HG03095 (cell line): ENCODE data around the gene KRT84.

Experiments used
- ATAC-seq: cut with Tn5 transposase; IDR thresholded peaks from one replicate; pipeline ENCODE4 v1.9.1; 2021; ENCODE audit warnings: moderate library complexity; ENCODE audit not compliant: unreplicated experiment

KRT84 gene

DNA sequence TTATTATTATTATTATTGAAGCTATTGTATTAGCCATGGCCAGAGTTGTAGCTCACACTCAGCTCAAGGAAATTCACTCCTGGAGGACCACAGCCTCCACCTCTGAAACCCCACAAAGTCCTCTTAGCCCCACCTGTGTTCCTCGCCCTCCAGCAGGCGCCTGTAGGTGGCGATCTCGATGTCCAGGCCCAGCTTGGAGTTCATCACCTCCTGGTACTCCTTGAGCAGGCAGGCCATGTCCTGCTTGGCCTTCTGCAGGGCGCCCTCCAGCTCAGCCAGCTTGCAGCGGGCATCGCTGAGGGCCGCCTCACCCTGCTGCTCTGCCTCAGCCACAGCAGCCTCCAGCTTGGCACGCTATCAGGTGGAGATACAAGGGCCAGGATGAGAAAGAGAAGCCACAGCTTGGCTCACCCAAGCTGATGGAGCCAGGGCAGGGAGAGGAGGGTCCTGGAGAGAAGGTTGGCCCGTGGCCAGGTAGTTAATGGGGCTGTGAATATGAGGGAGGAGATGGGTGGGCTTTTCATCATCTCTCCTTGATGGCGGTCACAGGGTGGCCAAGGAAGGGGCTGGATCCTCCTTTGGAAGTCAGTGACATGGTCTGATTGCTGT is 23.2 kb downstream of the KRT84 start:
- ATAC-seq: no peak

DNA sequence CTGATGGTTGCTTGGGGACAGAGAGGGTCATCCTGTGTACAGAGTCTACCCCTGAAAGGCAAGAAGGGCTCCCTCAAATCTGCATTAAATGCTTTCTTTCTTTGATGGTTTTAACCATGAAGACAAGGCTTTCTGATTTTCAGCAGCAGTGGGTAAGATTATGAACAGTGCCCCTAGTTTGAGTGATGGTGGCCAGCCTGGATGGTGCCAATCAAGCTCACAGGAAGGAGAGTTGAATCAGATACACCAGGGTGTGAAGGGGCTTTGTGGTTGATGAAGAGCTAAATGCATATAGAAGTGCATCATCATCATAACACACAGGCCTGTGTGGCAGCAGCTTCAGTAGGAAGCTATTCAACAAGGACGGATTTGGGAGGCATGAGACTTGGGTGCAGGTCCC is 23.9 kb downstream of the KRT84 start:
- no peak for ATAC-seq

DNA sequence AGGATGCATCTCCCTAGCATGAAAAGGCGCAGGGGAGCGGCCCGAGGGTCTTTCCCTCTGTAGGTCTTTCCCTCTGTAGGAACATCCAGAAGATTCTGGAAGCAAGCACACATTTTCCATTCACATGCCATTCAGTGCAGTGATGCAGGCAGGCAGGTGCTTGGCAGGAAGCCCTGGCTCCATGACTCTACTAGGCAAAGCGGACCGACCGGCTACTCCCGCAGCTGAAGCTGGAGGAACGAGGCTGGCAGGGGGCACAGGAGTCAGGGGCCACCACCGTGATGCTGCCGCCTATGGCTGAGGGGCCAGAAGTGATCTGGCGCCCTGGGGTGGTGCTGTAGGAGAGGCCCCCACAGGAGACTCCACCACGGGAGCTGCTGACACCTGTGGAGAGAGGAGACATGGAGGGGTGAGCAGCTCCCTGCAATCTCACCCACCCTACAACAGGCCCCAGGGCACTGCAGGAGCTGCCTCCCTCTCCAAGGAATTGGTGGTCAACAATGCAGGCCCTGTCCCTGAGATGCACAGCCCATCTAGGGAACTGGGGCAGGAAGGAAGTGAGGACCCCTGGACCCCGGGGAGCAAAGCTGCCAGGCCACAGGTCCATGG is 24.7 kb downstream of the KRT84 start:
- no peak for ATAC-seq

DNA sequence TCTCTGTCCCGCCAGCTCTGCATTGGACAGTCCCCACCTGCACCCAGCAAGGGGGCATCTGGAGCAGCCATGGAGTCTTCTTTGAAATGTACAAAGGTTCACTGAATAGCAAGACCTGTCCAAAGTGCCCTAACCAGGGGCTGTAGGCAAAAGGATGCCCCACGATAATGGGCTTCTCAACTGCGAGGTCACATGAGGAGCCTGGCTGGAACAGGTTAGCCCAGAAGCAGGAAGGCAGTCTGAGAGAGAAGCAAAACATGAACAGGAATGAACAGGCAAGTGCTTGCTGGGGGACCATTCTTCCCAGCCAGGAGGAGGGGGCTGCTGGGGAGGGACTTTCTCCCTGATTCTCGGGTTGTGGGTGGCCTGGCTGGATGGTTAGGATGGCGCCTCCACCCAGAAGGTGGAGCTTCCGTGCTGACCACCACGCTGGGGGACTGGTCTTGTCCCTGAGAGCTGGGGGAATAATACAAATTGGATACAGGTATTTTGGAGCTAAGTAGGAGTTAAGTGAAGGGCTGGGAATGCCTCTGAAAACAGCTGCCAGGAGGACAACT is 25.3 kb downstream of the KRT84 start:
- ATAC-seq: no peak

DNA sequence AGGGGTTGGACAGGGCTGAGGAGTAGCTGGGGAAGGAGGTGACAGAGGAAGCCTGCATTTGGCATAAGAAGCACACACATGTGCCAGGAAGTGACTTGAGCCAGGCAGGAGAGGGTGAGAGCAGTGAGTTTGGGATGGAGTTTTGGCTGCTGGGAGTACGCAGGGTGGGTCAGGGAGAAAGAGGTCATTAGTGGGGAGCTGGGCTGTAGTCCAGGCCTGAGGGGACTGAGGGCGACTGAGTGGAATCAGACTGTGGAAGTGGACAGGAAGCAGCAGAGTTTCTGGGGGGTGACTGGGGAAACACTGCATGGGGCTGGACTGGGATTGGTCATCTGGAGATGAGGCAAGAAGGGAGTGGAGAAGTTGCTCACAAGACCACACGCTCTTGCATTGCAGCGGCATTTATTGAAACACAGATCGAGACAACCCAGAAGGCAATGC is 25.8 kb downstream of the KRT84 start:
- ATAC-seq: no peak

DNA sequence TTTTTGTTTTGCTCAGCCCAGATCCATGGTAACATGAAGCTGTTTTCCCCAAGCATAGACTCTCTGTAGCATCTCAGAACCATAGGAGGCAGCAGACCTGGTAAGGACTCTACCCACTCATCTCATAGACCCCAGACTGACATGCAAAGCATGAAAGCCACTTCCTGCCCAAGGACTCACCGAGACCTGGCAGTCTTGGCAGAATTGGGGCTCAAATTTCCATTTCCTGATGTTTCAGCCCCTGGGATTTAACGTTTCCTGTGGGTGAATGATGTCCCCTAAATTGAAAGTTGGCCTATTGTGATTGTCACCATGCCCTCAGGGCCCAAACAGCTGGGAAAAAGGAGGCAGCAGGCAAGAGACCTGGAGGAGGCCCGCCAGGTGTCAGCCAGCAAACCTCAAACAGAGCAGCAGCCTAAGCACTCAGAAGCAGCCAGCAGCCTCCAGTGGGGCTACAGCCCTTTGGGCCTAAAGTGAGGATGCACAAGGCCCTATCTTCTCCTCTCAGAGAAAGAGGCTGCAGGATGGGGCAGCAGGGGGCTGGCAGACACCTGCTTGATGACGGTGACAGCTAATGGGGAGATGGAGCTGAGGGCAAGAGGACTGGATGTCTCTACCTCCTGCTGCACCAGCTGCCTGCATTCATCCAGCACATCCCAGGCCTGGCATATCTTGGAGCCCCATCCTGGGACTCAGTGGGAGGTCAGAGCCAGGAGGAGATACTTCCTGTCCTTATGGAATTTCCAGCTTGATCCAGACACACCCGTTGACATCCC is 26.7 kb downstream of the KRT84 start:
- peak; percentile 88 for ATAC-seq

DNA sequence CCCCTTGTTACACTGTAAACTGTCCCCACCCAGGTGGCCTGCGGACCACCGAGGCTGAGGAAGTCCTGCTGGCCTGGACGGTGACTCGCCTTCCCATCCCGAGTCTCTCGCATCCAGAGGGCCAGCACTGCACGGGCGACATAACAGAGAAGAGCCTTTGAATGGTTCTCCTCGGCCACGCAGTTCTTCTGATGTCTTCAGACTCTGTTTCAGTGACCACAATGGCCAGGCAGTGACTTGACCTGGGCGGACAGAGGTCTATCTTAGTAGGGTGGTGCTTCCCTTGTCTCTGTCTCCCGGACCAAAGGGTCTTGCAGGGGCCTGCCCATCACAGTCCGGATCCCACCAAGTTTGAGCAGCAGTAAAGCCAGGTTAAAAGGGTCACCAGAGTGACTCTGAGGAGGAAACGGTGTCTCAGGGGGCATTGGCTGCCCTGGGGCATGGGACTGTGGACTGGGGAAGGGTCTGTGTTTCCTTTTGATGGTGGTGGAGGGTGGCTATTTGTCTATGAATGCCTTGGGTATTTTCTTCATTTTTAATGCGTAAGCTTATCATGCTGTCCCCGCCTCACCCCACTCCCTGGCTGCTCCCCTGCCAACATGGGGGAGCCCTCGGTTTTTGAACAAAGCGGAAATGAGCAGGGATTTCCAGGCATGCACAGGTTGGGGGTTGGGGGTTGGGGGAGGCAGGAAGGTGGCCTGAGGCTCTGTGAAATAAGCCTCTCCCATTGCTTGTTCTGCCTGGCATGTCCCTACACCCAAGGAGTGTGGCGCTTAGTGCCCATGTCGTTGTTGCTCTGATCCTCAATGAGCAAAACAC is 28.5 kb downstream of the KRT84 start:
- ATAC-seq: no peak

DNA sequence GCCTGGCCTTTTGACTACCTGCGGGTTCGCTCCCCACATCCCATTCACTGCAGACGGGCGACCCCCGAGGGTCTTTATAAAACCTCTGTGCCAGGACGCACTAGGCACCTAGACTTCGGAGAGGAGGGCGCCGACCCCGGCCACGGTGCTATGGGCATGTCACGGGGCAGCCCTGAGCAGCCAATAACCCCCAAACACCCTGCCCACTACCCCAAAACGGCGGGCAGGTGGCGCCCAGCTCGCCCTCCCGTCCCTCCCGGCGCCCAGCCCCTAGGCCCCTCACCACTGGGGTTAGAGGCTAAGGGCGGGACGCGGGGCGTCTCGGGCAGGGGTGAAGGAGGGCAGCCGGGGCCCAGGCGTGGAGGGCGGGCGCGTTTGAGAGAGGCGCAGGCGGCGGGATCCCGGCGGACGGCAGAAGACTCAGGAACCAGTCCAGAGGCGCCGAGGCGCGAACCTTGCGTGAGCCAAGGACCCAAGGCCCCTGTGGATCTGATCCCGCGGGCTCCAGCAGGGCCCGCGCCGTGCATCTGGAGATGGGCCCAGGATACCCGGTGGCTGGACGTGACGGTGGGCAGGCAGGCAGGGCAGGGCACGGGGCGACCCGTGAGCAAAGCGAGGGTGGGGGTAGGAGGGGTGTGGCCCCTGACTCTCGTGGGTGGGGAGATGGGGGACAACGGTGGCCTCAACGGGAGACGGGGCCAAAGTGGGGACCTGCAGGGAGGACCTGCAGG is 29.3 kb downstream of the KRT84 start:
- no peak for ATAC-seq

DNA sequence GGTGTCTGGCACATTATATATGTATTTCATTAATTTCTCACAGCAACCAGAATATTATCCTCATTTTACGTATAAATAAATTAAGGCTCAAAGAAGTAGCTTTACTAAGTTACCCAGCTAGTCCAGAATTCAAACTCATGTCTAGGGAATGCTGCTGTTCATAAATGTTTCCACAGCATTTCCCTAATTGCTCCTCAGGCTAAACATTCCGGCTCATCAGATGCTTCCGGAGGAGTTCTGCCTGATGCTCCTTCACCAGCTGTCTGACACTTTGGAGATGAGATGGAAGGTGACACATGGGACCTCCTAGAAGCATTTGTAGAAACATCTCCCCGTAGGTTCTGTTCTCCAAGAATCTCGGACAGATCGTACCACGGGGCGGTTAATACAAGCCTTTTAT is 30.3 kb downstream of the KRT84 start:
- ATAC-seq: no peak

DNA sequence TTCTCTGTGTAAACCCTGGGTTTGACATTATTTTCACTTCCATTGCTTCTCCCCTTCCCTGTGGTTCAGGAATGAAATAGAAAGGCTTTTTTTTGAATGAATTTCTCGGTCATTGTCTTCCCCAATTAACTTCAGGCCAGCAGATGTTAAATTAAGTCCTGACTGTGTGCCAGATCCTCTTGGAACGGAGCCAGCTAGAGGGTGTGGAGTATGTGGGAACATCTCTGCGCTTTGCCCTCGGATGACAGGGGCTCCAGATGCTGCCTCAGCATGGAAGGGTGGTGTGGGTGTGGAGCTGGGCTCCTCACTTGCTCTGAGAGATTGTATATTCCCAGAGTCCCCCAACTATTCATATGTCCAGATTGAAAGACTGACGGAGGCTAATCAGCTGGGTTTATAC is 31.3 kb downstream of the KRT84 start:
- no peak for ATAC-seq

DNA sequence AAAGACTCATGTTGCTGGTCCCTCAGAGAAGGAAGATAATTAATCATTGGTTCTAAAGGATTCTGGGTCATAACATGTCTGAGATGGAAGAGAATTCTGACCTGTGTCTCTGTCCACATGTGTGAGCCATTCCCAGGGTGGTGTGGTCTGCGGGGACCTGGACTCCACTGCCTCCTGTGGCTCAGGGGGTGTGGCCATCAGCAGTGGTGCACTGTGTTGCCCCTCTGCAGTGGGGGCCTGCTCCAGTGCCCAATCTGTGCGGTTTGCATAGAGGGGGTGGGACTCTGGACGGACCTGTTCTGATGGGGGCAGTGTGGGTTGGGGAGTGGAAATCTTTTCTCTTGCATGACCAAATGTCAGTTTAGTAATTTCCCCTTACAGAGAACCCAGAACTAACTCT is 31.7 kb downstream of the KRT84 start:
- ATAC-seq: no peak

DNA sequence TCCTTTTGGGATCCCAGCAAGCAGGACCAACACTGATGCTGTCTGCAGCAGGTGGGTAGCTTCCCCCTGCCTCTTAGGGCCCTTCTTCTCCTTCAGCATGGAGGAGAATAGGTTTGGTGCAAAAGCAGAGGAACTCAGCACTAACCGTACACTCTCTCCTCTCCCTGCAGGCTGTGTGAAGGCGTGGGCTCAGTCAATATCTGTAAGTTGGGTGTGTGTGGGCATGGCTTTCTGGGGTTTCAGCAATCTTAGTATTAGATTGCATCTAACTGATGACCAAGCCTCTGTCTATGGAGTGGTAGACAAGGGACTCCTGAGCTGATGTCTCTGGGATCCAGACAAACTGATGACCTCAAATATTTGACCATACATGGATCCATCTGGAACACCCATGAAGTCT is 32.5 kb downstream of the KRT84 start:
- ATAC-seq: no peak

DNA sequence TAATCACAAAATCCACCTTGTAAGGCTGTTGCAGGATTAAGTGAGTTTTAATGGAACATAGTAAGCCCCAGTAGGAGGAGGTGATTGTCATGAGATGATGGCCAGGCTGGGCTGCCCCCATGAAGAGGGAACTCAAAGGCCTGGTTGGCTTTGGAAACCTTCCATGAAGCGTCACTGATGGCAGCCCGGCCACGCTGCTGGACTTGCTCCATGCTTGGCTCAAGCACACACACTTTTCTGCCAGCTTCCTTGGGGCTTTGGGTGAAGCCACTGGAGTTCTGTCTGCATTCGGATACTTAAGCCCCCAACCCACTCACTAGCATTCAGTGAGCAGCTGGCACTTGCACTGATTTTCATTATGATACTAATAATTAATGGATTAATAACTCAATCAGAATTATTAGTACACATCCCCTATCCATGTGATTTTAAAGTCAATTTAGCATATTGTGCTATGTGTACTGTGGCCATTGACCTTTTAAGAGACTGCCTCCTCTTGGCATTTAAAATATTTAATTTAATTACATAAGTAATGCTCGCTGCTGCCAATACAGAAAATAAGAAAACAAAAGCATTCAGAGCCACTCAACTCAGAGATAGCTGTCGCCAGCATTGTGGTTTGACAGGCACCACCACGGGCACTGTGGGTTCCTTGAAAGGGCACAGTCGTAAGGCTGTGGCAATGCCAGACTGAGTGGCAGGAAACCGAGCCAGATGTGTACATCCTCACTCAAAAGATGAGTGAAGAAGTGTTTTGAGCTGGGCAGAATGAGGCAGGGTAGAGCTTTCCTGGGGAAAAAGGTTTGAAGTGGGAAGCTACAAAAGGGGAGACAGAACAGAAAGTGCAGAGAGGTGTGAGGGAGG is 34.0 kb downstream of the KRT84 start:
- ATAC-seq: no peak

DNA sequence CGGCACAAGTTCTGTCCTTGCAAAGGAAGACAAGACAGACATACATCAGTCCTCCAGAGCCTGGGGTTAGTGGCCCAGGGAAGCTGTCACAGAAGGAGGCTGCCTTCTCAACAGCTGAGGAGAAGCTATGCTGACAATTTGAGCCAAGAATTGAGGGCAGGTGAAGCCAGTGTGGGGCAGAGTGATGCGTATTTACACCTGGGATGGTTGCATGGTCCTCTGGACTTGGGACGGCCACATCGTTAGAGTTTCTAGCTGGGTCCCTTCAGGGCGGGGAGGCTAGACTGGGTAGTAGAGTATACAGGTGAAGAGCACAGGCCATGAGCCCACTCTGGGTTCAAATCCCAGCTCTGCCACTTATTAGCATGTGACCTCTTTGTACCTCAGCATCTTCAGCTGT is 34.7 kb downstream of the KRT84 start:
- no peak for ATAC-seq

DNA sequence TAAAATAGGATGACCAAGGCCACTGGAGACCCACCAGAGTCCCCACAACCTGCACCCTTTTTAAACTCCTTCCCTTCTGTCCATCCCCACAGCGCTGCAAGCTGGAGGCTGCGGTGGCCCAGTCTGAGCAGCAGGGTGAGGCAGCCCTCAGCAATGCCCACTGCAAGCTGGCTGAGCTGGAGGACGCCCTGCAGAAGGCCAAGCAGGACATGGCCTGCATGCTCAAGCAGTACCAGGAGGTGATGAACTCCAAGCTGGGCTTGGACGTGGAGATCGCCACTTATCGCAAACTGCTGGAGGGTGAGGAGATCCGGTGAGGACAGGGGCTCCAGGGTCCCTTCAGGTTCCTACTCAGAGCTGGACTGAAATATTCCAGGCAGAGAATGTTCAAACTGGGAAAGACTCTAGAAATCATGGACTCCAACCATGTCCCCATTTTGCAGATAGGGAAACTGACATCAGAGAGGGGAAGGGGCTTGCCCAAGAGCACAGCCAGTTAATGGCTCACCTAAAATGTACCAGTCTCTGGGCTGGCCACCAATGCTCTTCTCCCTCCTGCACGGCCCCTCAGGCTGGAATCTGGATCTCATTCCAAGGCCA is 35.3 kb downstream of the KRT84 start:
- ATAC-seq: no peak

DNA sequence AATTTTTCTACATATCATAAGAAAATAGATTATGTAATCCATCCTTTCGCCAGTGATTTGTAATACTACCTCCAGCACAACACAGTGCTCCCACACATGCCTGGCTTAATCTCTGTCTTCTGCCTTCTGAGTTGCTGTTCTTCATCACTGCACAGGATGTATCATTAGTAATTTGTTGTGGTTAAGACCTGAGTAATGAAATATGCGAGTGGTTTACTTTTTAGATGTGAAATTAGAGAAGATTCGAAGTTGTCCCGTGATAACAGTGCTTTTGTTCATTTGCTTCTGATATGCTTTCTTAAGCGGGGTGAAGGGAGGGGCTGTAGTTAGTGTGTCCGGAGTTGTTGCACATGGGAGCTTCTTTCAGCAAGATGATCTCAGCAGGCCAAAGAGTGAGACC is 36.3 kb downstream of the KRT84 start:
- no peak for ATAC-seq

DNA sequence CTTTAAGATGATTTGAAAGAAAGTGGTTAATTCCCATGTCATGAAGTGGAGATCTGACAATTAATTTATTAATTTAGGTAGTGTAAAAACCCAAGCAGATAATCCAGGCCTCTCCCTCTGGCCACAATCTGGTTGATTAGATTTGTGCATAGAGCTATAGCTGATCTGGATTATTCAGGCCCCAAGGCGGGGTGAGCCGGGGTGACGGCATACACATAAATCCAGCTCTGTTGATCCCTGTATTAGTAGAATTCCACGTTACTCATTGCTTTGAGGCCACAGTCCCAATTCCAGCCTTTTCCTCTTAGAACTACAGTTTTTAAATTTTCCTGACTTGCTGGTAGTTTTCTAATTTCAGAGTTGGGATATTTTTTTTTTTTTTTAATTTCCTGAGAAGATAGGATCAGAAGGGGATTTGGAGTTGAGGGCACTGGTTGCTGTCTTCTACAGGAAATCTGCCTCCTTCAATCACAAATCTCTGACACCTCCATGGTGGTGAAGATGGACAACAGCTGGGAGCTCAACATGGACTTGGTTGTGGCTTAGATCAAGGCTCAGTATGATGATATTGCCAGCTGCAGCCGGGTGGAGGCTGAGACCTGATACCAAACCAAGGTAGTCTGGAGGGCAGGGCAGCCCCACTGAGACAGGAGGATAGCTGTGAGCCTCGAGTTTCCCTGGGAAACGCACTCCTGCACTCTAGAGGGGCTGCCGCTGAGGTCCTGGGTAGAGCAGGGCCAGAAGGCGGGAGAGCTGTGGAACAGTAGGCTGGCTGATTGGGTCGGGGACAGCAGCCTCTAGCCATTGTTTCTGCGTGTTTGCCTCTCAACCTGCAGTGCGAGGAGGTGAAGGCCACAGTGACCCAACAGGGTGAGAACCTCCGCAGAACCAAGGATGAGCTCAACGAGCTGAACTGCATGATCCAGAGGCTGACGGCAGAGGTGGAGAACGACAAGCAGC is 37.6 kb downstream of the KRT84 start:
- ATAC-seq: no peak

DNA sequence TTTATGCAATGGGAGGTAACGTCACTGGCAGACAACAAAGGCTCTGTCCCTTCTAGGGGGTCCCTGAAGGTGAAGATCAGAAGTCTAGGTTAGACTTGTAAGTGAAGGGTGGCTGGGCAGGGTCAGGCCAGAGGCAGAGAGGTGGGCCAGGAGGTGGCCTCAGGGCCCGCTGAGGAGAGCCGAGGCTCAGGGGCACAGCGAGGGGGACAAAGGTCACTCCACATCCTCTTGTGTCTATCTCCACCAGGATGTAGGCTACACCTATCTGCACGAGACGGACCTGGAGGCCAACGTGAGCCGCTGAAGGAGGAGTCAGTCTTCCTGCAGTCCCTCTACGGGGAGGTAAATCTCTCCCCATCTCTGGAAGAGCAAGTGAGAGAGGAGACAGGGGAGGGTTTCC is 38.4 kb downstream of the KRT84 start:
- ATAC-seq: no peak
